GM12801 (cell line): Measurements from ENCODE around the gene FTO.

Experiments
- TF ChIP-seq, protein P1 (sequence below): IDR thresholded peaks from one replicate; pipeline ENCODE4 v1.5.1; 2011; ENCODE audit warnings: control low read depth; ENCODE audit not compliant: insufficient read length; ENCODE audit errors: extremely low read depth

Gene FTO

GRCh38 chr16:53785916-53786315 is 82.0 kb downstream of the FTO start:
- TF ChIP-seq, protein P1, sequence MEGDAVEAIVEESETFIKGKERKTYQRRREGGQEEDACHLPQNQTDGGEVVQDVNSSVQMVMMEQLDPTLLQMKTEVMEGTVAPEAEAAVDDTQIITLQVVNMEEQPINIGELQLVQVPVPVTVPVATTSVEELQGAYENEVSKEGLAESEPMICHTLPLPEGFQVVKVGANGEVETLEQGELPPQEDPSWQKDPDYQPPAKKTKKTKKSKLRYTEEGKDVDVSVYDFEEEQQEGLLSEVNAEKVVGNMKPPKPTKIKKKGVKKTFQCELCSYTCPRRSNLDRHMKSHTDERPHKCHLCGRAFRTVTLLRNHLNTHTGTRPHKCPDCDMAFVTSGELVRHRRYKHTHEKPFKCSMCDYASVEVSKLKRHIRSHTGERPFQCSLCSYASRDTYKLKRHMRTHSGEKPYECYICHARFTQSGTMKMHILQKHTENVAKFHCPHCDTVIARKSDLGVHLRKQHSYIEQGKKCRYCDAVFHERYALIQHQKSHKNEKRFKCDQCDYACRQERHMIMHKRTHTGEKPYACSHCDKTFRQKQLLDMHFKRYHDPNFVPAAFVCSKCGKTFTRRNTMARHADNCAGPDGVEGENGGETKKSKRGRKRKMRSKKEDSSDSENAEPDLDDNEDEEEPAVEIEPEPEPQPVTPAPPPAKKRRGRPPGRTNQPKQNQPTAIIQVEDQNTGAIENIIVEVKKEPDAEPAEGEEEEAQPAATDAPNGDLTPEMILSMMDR: no peak

- TF ChIP-seq, protein P1: no peak
These were observed 83.5 kb downstream of the FTO start for GRCh38 chr16:53787423-53787822.

- TF ChIP-seq, protein P1: no peak
These were observed 85.2 kb downstream of the FTO start for GRCh38 chr16:53789137-53789536.

DNA sequence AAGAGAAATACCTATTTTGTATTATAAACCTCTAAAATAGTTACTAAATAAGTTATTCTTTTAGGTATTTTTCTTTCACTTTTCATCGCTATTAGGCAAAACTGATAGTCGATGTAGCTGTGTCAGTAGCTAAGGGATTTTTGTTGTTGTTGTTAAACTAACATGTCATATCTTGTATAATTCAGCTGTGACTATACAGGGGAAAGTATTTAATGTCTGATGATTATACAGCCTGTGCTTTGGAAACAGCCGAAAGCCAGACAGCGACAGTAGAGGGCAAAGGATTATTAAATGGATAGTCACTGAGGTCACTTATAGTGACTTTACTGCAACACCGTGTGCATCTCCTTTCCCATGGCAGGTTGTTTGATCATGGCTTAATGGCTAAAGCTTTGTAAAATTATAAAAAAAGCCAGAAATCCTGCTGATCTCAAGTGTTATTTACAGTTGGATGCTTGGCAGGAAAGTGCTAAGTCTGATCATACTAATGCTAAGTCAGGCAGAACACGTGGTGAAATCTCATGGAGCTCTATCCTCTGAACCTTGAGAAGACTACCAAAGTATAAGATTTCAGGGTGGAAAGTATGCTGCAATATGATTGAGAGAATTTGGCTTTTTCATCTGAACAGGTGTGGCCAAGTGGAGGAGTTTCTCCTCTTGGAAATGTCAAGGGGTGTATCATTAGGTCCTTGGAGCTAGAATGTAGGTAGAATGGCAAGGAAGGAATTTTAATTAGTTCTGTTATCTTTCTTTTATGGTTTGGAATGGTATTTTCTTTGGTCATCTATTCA is 88.4 kb downstream of the FTO start:
- TF ChIP-seq, protein P1: no peak

GRCh38 chr16:53803451-53803850 is 99.5 kb downstream of the FTO start:
- TF ChIP-seq, protein P1: no peak

GRCh38 chr16:53803998-53804397 is 100.0 kb downstream of the FTO start:
- TF ChIP-seq, protein P1: no peak

- TF ChIP-seq, protein P1: no peak
These were observed 100.5 kb downstream of the FTO start for GRCh38 chr16:53804467-53804866.
